Skin epidermis (tissue), 12 donors: ENCODE data around the gene CELF2.

ENCODE experiments used
- H3K27ac ChIP-seq, 21 experiments: fragments of 200-600 bp; sonication (generic) in 11 of 21; one replicate each; pipeline ENCODE4 v1.5.0; 2020; ENCODE audit warnings: mild to moderate bottlenecking in 3 of 21, inconsistent platforms in 2 of 21, moderate library complexity in 2 of 21
- H3K4me3 ChIP-seq, 7 experiments: fragments of 200-600 bp; sonication (generic) in 2 of 7; one replicate each; pipeline ENCODE4 v1.5.0; 2020; ENCODE audit warnings: inconsistent platforms in 2 of 7, mild to moderate bottlenecking in 2 of 7, moderate library complexity in 1 of 7

The CELF2 gene

DNA sequence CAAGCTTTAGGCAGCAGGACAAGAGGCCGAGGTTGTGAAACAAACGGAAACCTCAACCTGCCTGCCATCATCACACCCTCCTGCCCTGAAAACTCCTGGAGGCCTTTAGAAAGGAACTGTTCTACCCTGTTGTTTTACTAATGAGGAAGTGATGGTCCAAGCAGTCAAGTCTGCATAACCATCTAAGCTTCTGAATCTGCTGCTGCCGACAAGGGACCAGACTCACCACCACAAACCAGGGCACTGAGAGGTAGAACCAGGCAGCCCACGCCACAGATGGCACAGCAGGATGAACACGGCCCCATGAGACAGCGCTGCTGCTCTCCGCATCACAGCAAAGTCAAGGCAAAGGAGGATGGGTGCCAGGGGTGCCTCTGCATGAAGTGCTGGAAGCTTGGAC, 209.4 kb downstream of the CELF2 start:
- Histone ChIP-seq H3K4me3 (no peak overlapping the region), H3K27ac (peak overlapping the region in 6 of 21 experiments; percentile 5 to 83 (median 47))

DNA sequence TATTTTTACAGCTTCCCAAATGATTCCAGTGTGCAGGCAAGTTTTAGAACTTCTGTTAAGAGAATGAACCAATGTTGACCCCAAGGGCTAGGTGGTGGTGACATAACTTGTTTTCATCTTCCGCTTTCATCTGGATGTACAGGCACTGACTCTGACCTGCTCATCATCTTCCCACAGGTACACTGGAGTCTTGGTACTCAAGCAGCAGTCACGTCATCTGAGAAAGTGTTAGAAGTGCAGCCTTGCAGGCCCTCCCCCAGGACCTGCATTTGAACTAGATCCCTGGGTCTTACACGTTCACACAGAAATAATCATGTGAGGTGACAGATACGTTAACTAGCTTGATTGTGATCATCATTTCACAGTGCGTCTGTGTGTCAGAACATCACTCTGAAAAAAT, 212.2 kb downstream of the CELF2 start:
- H3K27ac ChIP-seq: no peak overlapping the region
- no peak overlapping the region for H3K4me3 ChIP-seq

DNA sequence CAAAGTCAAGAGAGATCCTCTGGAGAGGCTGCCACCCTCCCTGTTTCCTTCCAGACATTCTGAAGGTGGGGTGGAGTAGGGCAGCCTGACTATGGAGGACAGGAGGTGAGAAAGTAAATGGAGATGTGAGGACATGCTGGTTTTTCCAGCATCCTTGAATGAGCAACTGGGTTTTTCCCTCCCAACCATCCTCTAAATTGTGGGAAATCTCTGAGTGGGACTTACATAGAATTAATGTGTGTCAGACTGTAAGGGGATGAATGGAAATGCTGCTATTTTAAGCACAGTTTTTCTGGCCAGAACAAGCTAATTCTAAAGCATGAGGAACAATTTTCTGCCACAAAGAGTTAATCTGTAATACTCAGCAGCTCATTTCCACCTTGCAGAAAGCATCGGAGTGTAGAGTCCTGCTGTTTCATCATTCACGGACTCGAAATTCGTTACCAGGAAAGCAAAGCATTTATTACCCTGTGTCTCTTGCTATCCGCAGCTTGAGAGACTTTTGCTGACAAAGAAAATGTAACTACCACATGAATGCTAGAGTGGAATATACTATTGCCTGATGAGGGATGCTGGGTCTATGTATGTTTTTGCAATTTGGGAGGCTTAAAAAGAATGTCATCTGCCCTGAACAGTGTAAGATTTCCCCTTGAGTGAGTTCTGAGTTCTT, 213.0 kb downstream of the CELF2 start:
- Histone ChIP-seq H3K27ac (no peak overlapping the region), H3K4me3 (no peak overlapping the region)

DNA sequence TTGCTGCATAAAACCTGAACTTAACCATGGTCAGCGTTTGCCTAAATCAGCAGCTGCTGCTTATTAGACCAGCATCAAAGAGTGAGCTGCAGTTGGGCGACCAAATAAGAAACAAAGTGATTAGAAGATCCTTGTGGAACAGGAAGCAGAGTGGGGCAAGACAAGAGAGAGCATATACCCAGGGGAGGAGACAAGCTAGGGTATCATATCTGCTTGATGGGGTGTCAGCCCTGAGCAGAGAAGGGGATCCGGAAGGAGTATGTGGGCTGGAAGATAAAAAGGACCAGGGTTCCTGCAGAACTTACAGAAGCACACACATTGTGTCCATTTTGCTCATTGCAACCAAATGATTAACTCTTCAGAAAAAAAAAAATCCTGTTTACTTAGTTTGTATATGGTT, 213.6 kb downstream of the CELF2 start:
- Histone ChIP-seq H3K27ac (no peak overlapping the region), H3K4me3 (no peak overlapping the region)

DNA sequence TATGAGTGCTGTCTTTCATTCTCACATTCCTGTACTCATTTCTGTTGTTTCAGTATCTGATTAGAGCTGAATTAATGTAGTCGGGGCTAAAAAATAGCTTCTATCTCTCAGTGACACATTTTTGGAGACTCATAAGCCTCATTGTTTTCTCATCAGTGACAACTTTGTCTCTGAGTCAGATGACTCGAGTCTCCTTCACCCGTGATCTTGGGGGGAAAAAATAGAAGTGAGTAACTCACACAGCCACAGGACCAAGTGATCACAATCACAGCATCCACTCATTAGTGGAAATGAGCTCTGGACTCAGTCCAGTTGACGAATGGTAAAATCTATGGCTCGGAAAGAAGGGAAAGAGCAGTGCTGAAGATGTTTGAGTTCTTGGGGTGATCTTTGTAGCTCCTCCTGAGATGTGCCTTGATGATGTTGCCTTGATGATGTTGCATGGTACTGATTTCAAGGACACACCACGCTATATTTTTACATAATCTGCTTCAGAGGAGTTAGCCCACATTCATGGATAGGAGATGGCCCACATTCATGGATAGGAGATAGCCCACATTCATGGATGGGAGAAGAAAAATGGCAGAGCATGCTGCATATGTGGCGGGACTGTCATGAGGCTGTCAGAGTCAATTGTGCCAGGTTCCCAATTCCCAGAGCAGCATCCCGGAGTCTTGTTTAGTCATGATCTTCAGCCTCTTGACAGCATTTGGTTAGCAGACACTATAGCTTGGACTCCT, 214.7 kb downstream of the CELF2 start:
- H3K27ac ChIP-seq: no peak overlapping the region
- no peak overlapping the region for H3K4me3 ChIP-seq

DNA sequence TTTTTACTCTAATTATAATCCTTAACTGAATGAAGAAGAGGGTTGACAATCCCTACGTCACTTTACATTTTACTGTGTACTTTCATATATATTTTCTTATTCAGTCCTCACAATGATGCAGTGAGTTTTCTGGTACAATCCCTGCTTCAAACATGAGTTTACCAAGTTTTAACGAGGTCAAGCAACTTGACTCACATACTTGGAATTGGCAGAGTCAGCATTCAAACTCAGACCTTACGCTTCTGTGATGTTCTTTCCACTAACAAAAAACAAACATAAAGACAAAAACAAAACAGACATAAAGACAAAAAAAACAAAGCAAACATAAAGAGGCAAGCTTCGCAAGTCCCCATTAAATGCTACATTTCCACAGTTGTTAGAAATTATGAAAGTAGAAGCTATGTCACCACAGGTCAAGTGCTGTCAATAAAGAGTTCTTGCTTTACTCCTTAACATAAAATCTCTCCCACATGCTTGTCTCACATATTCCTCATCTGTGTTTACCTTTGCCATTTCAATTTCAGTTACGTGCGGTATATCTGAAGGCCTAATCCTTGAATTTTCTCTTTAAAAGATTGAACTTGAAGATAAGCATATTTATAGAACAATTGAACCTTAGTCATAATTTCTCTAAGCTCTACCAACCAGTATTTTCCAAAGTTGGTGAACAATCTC, 217.3 kb downstream of the CELF2 start:
- no peak overlapping the region for H3K27ac ChIP-seq
- H3K4me3 ChIP-seq: no peak overlapping the region

DNA sequence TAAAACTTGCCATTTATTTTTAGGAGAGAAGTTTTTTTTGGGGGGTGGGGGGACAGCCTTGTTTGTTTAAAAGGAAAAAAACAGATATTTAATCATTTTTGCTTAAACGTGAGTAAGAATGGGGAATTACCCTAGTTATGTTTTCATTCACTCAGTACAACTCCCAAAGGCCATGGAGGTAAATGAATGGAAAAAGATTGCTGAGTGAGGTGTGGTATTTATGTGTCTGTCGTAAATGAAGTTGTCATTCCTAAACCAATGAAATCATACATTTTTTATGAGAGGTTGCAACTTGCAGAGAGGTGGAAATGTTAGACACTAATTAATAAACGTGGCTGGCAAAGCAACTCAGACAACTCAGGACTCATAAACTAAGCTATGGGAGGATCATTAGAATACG, 218.1 kb downstream of the CELF2 start:
- Histone ChIP-seq H3K4me3 (no peak overlapping the region), H3K27ac (no peak overlapping the region)

DNA sequence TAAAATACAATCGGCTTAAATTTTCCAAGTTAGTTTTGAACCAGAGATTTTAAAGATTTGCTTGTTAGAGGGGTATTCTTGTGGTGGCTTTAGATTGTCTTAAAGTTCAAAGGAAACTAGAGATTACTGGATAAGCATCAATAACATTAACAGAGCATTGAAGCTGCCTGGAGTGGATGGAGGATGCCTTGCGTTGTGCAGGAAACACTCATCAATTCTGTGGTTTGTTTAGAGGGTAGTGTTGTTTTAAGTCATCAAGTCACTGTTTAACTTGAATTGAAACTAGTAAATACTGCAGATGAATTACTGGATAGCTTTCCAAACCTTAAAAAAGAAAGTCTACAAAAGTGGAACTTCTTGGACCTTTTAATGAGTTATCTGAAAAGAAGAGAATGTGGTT, 218.6 kb downstream of the CELF2 start:
- Histone ChIP-seq H3K27ac (no peak overlapping the region), H3K4me3 (no peak overlapping the region)

DNA sequence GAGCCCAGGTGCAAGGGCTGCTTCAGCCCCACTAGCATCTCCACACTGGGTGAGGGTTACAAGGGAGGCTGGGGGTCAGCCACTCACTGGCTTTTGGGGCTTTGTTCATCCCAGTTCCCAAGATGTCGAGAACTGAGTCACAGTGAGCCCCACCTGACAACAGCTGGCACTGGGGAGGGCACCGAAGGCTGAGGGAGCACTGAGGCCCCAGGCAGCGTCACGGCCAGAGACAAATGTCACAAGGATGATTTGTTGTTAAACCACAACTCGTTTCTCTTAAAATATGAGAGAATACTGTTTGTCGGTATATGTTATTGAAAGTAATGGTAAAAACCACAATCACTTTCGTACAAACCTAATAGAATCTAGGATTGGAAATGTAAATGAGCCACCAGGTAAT, 219.9 kb downstream of the CELF2 start:
- Histone ChIP-seq H3K4me3 (no peak overlapping the region), H3K27ac (no peak overlapping the region)

DNA sequence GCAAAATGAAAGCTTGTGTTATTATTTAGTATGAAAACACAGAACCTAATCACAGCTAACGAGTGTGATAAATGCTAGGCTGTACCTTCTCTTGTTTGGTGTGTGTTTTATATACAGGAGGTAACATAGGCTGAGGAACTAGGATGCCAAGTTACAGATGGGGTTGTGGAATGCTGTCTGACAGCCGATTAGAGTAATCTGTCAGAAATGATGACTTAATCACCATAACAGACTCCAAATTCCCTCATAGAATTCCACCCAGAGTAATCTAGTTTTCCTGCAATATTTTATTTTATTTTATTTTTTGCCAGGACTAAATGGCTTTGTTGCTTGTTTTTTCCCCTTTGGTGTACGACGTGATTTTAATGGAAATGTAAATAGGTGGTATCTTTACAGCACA, 221.2 kb downstream of the CELF2 start:
- Histone ChIP-seq H3K27ac (no peak overlapping the region), H3K4me3 (no peak overlapping the region)

DNA sequence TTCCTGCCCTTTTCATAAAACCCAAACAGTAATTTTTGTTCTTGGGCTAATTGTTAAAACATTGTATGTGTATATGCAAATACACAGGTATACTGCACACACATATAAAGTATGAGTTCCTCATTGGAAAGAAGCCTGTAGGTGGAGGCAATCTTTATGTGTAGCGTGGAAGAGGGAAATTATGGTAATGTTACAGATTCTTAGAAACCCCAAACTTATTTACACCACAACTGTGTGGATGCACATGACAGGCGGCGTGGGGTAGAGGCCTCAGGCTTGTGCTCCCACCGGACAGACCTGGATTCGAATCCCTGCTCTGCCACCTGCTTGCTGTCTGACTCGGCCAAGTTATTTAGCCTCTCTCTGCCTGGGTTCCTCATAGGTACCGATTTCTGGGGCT, 223.0 kb downstream of the CELF2 start:
- no peak overlapping the region for H3K27ac ChIP-seq

DNA sequence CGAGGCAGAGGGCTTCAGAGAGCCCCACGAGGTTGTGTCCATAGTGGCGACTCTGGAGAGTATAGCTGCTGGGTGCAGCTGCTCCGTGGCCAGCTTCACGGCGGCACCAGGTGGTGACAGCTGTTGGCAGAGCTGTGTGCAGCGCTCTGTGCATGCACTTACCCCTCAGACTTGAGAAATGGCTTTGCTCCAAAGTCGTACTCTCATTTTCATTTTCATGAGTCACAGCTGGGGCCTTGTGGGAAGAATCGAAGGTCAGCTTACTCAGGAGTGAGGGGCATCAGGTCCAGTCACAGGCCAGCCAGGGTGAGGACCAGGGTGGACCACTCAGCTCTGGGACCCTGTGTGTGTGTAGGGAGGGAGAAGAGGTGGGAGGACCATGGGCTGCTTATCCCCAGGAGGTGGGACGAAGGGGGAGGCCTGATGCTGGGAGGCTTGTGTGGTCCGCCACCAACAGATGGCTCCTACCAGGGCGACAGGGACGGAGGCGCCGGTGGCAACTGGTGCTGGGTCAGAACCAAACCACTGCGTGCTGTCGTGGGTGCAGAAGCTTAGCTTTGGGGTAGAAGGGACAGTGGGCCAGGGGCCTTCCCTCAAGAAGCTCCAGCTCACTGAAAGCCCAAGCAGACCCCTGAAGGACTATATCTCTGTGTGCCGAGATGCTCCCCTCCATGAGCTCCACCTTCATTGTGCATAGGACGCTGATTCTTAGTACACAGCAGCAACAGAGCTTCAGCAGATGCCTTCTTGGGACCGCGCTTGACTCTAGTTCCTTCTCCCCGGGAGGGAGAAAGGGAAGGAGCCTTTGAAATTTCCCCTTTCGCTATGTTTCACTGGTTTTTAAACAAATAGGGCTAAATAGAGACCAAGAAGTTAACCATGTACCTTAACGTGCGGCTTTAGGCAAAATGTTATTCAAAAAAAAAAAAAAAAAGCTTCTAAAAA, 225.0 kb downstream of the CELF2 start:
- H3K4me3 ChIP-seq: no peak overlapping the region
- peak overlapping the region in 5 of 21 experiments; percentile 5 to 55 (median 33) for H3K27ac ChIP-seq

More for the DNA sequence above, 223.0 kb downstream of the CELF2 start:
- H3K4me3 ChIP-seq: no peak overlapping the region

DNA sequence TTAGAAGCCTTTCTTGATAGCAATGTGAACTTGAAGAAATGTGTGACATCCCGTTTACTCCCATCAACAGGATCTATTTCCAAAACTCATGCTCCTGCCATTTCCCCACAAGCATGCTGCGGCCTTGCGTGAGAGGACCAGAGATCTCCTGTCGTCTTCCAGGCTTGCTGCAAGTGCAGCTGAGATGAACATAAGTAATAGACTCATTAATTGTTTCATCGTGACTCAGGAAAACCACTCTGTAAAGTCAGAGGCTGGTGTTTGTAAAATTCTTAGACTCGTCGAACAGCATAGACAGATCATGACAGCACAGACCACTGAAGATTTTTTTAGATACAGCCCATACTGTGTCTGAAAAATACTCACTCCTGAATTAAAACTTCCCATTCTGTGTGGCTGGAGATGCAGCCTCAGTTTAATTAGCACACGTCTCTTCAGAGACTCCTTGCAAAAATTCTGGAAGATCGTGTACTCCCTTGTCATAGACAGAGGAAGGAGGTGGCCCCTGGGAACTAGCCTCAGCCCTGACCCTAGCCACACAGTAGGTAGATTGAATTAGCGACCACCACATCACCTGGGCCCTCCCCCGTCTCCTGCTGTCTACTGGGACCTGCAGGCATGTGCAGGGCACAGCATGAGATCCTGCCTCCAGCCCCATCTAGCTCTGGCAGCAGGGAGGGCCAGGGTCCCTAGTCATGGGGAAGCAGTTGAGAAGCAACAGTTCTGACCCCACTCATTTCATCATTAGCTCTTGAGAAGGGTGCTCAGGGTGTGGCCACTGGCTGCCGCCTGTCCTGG, 226.0 kb downstream of the CELF2 start:
- Histone ChIP-seq H3K4me3 (no peak overlapping the region), H3K27ac (peak overlapping the region in 2 of 21 experiments; percentile 18 to 47)

DNA sequence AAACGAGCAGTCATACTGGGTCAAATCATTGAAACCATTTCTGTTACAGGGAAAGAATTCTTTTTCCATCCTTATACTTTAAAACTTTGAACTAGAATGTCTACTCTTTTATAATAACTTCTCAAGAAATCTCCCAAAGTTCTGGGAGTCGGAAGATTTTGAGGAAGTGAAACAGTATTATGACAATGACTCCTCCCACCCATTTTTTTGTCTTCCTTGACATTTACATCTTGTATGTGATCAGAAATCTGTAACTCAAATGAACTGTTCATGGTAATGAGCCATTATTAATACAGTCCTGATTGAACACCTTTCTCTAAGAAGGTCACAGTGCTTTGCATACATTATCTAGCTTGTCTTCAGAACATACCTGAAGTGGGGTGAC, 227.4 kb downstream of the CELF2 start:
- Histone ChIP-seq H3K4me3 (no peak overlapping the region), H3K27ac (peak overlapping the region in 1 of 21 experiments; percentile 7)

DNA sequence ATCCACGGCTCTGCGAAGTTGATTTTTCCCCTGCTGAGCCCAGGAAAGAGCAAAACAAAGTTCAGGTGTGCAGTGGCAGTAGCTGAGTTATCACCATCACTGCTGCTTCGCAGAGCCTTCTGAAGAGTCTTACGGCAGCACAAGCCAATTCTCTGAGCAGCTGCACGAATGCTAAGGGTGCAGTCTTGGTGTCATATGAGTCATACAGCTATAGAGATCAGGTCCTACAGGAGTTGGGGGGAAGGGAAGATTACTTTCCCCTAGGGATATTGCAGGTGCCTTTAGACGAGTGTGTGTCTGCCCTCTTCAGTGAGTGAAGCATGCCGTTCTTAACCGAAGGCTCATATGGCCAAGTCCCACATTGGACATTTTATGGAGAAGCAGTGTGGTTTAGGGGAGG, 227.8 kb downstream of the CELF2 start:
- Histone ChIP-seq H3K27ac (peak overlapping the region in 1 of 21 experiments; percentile 7), H3K4me3 (no peak overlapping the region)

DNA sequence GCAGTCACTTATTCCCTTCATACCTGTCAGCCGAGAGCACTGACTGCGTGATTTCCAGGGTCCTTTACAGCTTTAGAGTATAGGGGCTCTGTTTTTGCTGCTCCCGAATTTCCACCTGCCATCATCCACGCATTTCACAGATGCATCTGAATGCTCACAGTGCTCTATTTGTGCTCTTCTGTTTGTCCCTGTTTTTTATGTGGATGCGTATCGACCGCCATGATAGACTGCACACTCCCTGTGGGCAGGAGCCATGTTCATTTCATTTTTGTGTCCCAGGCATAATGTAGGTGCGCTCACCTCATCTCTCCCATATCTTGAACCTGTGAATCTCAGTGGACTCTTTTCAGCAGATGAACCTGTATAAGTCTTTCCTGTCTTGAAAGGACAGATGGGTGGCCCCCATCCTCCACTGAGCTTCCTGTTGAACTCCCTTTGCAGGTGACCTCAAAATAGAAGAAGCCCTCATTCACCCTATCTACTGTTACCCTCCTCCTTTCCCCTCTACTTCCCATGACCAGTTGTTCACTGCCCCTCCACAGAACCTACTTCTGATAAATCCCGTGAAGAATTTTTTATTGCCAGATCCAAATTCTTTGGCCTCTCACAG, 228.4 kb downstream of the CELF2 start:
- Histone ChIP-seq H3K27ac (no peak overlapping the region), H3K4me3 (no peak overlapping the region)

DNA sequence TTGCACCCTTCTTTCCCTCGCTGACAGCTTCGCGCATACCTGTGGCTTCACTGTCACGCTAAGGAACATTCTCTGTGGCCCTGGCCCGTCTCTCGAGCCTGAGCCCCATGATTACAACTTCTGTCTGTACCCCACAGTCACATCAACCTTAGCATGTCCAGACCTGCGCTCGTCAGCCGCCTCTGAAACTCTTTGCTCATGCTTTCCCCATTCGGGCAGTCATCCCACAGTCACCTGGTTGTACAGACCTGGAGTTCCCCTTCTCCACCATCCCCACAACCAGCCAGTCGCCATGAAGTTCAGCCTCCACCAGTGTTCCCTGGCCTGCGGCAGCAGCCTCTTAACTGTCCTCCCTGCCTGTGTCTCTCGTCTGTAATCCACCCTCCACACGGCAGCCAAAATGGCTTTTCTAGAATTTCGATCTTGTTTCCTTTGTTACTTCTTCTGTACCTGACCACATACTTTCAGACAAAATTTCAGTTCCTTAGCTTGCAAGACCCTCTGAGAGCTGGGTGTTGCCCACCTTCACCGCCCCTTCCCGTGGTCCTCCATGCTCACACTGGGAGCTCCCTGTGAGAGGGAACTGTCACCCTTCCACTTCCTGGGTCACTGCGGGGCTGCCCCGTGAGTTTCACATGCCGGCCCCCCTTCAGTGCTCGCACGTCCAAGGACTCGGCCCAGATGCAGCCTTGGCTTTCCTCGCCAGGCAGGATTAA, 229.2 kb downstream of the CELF2 start:
- Histone ChIP-seq H3K4me3 (no peak overlapping the region), H3K27ac (no peak overlapping the region)

DNA sequence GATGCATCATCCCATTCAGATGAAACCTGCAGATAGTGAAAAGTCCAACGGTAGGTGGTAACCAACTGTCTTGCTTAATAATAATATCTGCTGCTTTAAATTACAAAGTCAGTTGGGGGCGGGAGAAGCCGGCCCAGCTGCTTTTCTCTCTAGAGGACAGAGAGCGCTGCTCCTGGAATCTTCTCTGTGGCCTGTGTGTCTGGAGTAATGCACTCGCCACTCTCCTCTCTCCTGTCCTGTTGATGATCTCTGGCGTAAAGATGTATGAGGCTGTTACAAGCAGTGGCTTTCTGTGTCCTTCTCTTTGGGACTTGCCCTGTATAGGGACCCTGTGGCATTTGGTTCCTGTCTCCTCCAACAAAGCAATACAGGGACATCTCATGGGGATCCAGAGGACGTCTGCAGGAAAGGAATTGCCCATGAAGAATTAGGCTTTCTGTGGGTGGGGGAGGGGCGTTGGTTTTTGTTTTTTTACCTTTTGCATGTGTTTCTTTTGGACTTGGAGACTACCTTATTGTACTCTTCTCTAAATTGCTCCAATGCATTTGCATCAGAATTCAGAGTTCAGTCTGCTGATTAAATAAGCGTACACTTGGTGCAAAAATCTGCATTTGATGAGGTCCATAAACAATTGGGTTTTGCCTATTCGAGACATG, 231.6 kb downstream of the CELF2 start:
- Histone ChIP-seq H3K4me3 (no peak overlapping the region), H3K27ac (no peak overlapping the region)
